K562 (cell line): ENCODE data around the gene OR51S1. TPM values are rescaled to one million over a fixed set of nuclear protein-coding genes. Genes with fewer than 3 reads are reported as not detected.

ENCODE experiments used
- ARID1B ChIP-seq: fragments of 450-650 bp; IDR thresholded peaks from 2 replicates; pipeline ENCODE4 v1.6.1; 2016; ENCODE audit warnings: antibody characterized with exemption, mild to moderate bottlenecking, inconsistent platforms
- BRD9 ChIP-seq: fragments of 450-650 bp; IDR thresholded peaks from 2 replicates; pipeline ENCODE4 v1.6.1; 2018; ENCODE audit warnings: low read depth; ENCODE audit not compliant: partially characterized antibody
- CBFA2T2 ChIP-seq: fragments of 450-650 bp; conservative IDR thresholded peaks from 2 replicates; pipeline ENCODE4 v1.6.1; 2017; ENCODE audit warnings: mild to moderate bottlenecking
- CHD2 ChIP-seq: IDR thresholded peaks from 2 replicates; pipeline ENCODE4 v1.6.1; 2011; ENCODE audit warnings: low read depth, low read length
- ESRRA ChIP-seq: fragments of 450-650 bp; IDR thresholded peaks from 2 replicates; pipeline ENCODE4 v1.6.1; 2014; ENCODE audit warnings: low read depth, mild to moderate bottlenecking, moderate library complexity, borderline replicate concordance
- GABPB2 ChIP-seq: fragments of 250-450 bp; sonication (Bioruptor Pico); conservative IDR thresholded peaks from 2 replicates; pipeline ENCODE4 v1.5.1; 2021; ENCODE audit warnings: mild to moderate bottlenecking
- HMG20A ChIP-seq: fragments of 450-650 bp; formaldehyde crosslinking; conservative IDR thresholded peaks from 2 replicates; pipeline ENCODE4 v1.4.0; 2020; ENCODE audit warnings: mild to moderate bottlenecking, mixed read lengths
- KHSRP ChIP-seq: fragments of 450-650 bp; IDR thresholded peaks from 2 replicates; pipeline ENCODE4 v1.6.1; 2017
- LEF1 ChIP-seq: fragments of 450-650 bp; IDR thresholded peaks from 2 replicates; pipeline ENCODE4 v1.6.1; 2016; ENCODE audit warnings: mild to moderate bottlenecking
- MCM2 ChIP-seq: fragments of 450-650 bp; IDR thresholded peaks from 2 replicates; pipeline ENCODE4 v1.6.1; 2017; ENCODE audit warnings: low read depth, mild to moderate bottlenecking
- NONO ChIP-seq, 2 experiments: fragments of 200-400 bp in 1 of 2; fragments of 450-650 bp in 1 of 2; formaldehyde crosslinking in 1 of 2; IDR thresholded peaks; 2 replicates each; pipeline ENCODE4 v1.6.1; 2017; ENCODE audit warnings: low read depth in 2 of 2, mild to moderate bottlenecking in 2 of 2, moderate library complexity in 2 of 2, low read length in 1 of 2
- NR2C1 ChIP-seq, 2 experiments: fragments of 450-650 bp; IDR thresholded peaks; 2 replicates each; pipeline ENCODE4 v1.6.1; 2017; ENCODE audit warnings: mild to moderate bottlenecking in 2 of 2, antibody characterized with exemption in 1 of 2, inconsistent platforms in 1 of 2, missing compliant biosample characterization in 1 of 2, missing genetic modification characterization in 1 of 2
- PKNOX1 ChIP-seq: fragments of 450-650 bp; IDR thresholded peaks from 2 replicates; pipeline ENCODE4 v1.6.1; 2016
- POU5F1 ChIP-seq: fragments of 150-350 bp; IDR thresholded peaks from 2 replicates; pipeline ENCODE4 v1.6.1; 2014; ENCODE audit warnings: borderline replicate concordance, low read length, low read depth, mild to moderate bottlenecking; ENCODE audit not compliant: partially characterized antibody
- RBM22 ChIP-seq: fragments of 200-400 bp; formaldehyde crosslinking; IDR thresholded peaks from 2 replicates; pipeline ENCODE4 v1.6.1; 2018; ENCODE audit warnings: low read length, low read depth; ENCODE audit not compliant: poor library complexity, severe bottlenecking
- SMAD3 ChIP-seq: fragments of 450-650 bp; formaldehyde crosslinking; conservative IDR thresholded peaks from 2 replicates; pipeline ENCODE4 v1.4.0; 2020; ENCODE audit warnings: mild to moderate bottlenecking
- SUPT5H ChIP-seq: fragments of 450-650 bp; IDR thresholded peaks from 2 replicates; pipeline ENCODE4 v1.6.1; 2016
- TAL1 ChIP-seq: fragments of 450-650 bp; IDR thresholded peaks from 2 replicates; pipeline ENCODE4 v1.6.1; 2016; ENCODE audit warnings: mild to moderate bottlenecking
- U2AF1 ChIP-seq: fragments of 200-400 bp; formaldehyde crosslinking; optimal IDR thresholded peaks from 2 replicates; pipeline ENCODE3; 2017; ENCODE audit warnings: mild to moderate bottlenecking, low read depth, low read length, moderate library complexity
- XRCC5 ChIP-seq: fragments of 200-400 bp; formaldehyde crosslinking; IDR thresholded peaks from 2 replicates; pipeline ENCODE4 v1.6.1; 2017; ENCODE audit warnings: low read depth, mild to moderate bottlenecking, low read length
- YY1 ChIP-seq, 3 experiments: IDR thresholded peaks; 2 replicates each; pipeline ENCODE4 v1.6.1; 2011; ENCODE audit warnings: low read length in 2 of 3, mild to moderate bottlenecking in 2 of 3, moderate library complexity in 2 of 3, borderline replicate concordance in 1 of 3, control low read depth in 1 of 3, low read depth in 1 of 3; ENCODE audit not compliant: insufficient read depth in 3 of 3, insufficient replicate concordance in 2 of 3, control insufficient read depth in 1 of 3, insufficient read length in 1 of 3; ENCODE audit errors: extremely low read depth in 1 of 3
- ZFP30 ChIP-seq: fragments of 250-450 bp; sonication (Bioruptor Pico); IDR thresholded peaks from 2 replicates; pipeline ENCODE4 v1.8.0; 2022; ENCODE audit warnings: moderate library complexity, mild to moderate bottlenecking, inconsistent platforms, borderline replicate concordance
- ZFX ChIP-seq: sonication (generic); formaldehyde crosslinking; IDR thresholded peaks from 2 replicates; pipeline ENCODE4 v1.8.0; 2022; ENCODE audit warnings: mild to moderate bottlenecking, missing genetic modification reagents, moderate library complexity
- ZNF133 ChIP-seq: fragments of 250-450 bp; sonication (Bioruptor Pico); IDR thresholded peaks from 2 replicates; pipeline ENCODE4 v1.4.0; 2020; ENCODE audit warnings: mild to moderate bottlenecking
- ZNF184 ChIP-seq: sonication (generic); formaldehyde crosslinking; IDR thresholded peaks from 2 replicates; pipeline ENCODE4 v1.5.0; 2020; ENCODE audit warnings: missing genetic modification reagents
- ZNF232 ChIP-seq: sonication (generic); formaldehyde crosslinking; IDR thresholded peaks from 2 replicates; pipeline ENCODE4 v1.8.0; 2022; ENCODE audit warnings: mild to moderate bottlenecking, missing genetic modification reagents
- ZNF263 ChIP-seq: sonication (generic); formaldehyde crosslinking; IDR thresholded peaks from 2 replicates; pipeline ENCODE4 v1.8.0; 2022; ENCODE audit warnings: mild to moderate bottlenecking, missing genetic modification reagents, borderline replicate concordance
- ZNF57 ChIP-seq: fragments of 450-650 bp; formaldehyde crosslinking; IDR thresholded peaks from 2 replicates; pipeline ENCODE4 v1.4.0; 2020; ENCODE audit warnings: mild to moderate bottlenecking, moderate library complexity
- ZNF766 ChIP-seq: fragments of 200-800 bp; sonication (Bioruptor generic); conservative IDR thresholded peaks from 2 replicates; pipeline ENCODE4 v1.6.1; 2016; ENCODE audit warnings: missing genetic modification characterization, missing compliant biosample characterization
- ZNF778 ChIP-seq: fragments of 450-650 bp; formaldehyde crosslinking; IDR thresholded peaks from 2 replicates; pipeline ENCODE4 v1.4.0; 2020; ENCODE audit warnings: mild to moderate bottlenecking, moderate library complexity
- polyA plus RNA-seq, 8 experiments: library from polyadenylated mRNA; depleted of rRNA in 4 of 8; stranded (reverse) in 5 of 8; unstranded in 3 of 8; fragments of >200 nt; fragmentation: Nextera tagmentation in 2 of 8; fragmentation: Illumina TruSeq in 1 of 8; extraction: Ambion mirVana in 2 of 8; extraction: Trizol in 1 of 8; gene quantifications; 2 replicates each; pipeline versions ENCODE4 v1.2.1 to v1.2.3, GENCODE V29; 2011 to 2014; ENCODE audit warnings: inconsistent platforms in 1 of 8, missing spikeins in 1 of 8
- total RNA-seq, 7 experiments: library from RNA; depleted of rRNA in 6 of 7; stranded (reverse); fragments of >200 nt in 6 of 7; fragmentation: Illumina TruSeq in 2 of 7; extraction: Trizol in 2 of 7; gene quantifications; 2 replicates each; pipeline versions ENCODE4 v1.2.1 to v1.2.3, GENCODE V29; 2011 to 2021; ENCODE audit warnings: low replicate concordance in 1 of 7
- TF ChIP-seq, protein P1 (sequence below): fragments of 200-800 bp; sonication (Bioruptor generic); IDR thresholded peaks from 2 replicates; pipeline ENCODE4 v1.6.1; 2017; ENCODE audit warnings: missing genetic modification characterization, missing compliant biosample characterization

Gene OR51S1
- total and polyA plus RNA-seq, 9 of the 15 experiments (the other 6 are each of a cell fraction or from before 2014, with no cell fraction given), result not detected

GRCh38 chr11:4890279-4890678 is 41.3 kb upstream of the OR51S1 start (continued):
- TF ChIP-seq TAL1 (no peak), LEF1 (no peak), ARID1B (no peak), GABPB2 (no peak), KHSRP (no peak), HMG20A (CRISPR knock-in tag) (no peak), CBFA2T2 (no peak), PKNOX1 (no peak), ZNF778 (no peak), U2AF1 (no peak), ZNF766 (CRISPR knock-in tag) (0 out of 2 replicates have a peak, but pooled peaks have one; percentile 50), ZNF184 (no peak), MCM2 (no peak), NONO (IDR thresholded peaks at IDR 0.05; ENCODE audit: low read depth in 2 of 2, low read length in 1 of 2) (no peak), ZNF263 (no peak), SUPT5H (no peak), ESRRA (no peak), SMAD3 (CRISPR knock-in tag) (no peak), ZFP30 (no peak), YY1 (IDR thresholded peaks at IDR 0.05; ENCODE audit: borderline replicate concordance in 1 of 3, control insufficient read depth in 1 of 3, extremely low read depth in 1 of 3, insufficient read depth in 3 of 3, insufficient read length in 1 of 3, insufficient replicate concordance in 2 of 3, low read depth in 1 of 3, low read length in 2 of 3) (no peak), ZNF232 (CRISPR knock-in tag) (no peak), POU5F1 (no peak), NR2C1 (IDR thresholded peaks at IDR 0.05) (no peak), NR2C1 (tag; IDR thresholded peaks at IDR 0.05) (no peak), BRD9 (no peak), ZNF133 (CRISPR knock-in tag) (no peak), ZNF57 (CRISPR knock-in tag) (no peak), ZFX (no peak), RBM22 (no peak), CHD2 (no peak), XRCC5 (no peak)
- TF ChIP-seq, protein P1, sequence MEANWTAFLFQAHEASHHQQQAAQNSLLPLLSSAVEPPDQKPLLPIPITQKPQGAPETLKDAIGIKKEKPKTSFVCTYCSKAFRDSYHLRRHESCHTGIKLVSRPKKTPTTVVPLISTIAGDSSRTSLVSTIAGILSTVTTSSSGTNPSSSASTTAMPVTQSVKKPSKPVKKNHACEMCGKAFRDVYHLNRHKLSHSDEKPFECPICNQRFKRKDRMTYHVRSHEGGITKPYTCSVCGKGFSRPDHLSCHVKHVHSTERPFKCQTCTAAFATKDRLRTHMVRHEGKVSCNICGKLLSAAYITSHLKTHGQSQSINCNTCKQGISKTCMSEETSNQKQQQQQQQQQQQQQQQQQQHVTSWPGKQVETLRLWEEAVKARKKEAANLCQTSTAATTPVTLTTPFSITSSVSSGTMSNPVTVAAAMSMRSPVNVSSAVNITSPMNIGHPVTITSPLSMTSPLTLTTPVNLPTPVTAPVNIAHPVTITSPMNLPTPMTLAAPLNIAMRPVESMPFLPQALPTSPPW, result peak; percentile 14; the same call in 1 of the 2 replicates
